Lower leg skin (tissue), 3 donors: ENCODE results near the gene RHCG.

Source experiments
- POLR2A ChIP-seq, 2 donors: fragments of 450-650 bp; IDR thresholded peaks; one replicate each; pipeline ENCODE4 v1.6.1; 2016 to 2017; ENCODE audit warnings: antibody characterized with exemption in 2 of 2, mild to moderate bottlenecking in 1 of 2, moderate library complexity in 1 of 2
- TF ChIP-seq, protein P1 (sequence below), 3 donors: fragments of 450-650 bp; IDR thresholded peaks; one replicate each; pipeline ENCODE4 v1.5.1; 2016; ENCODE audit warnings: antibody characterized with exemption in 3 of 3, mild to moderate bottlenecking in 3 of 3, moderate library complexity in 2 of 3

DNA sequence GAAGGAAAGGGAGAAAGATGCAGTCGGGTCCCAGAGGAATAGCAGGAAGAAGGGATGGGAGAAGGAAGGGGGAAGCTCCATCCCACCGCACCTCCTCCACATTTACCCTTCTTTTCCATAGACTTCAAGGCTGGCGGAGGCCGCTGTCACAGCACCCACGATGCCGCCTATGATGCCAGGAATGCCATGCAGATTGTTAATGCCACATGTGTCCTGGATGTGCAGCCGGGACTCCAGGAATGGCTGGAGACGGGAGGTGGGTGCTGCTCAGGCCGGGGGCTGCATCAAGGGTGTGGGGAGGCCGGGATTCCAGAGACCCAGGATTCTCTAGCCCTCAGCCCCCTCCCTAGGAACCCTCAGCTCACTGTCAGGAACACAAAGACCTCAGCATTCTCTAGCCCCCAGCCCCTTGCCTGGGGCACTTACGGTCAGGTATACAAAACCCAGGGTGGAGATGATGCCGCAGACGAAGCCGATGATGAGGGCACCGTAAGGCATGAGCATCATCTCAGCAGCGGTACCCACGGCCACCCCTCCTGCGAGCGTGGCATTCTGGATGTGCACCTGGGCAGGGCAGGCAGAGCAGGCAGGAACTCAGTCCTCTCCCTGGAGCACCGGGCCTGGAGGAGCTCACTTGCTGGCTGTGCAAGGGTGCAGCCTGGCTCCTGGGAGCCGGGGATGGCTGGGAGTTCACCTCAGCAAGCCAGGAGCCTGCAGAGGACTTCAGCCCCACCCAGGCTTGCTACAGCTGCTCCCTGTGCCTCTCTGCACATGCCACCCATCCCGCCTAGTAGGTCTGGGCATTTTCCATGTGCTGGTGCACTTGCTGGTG lies 18.8 kb downstream of the RHCG start:
- TF ChIP-seq POLR2A (IDR thresholded peaks at IDR 0.05): no peak
- TF ChIP-seq, protein P1, sequence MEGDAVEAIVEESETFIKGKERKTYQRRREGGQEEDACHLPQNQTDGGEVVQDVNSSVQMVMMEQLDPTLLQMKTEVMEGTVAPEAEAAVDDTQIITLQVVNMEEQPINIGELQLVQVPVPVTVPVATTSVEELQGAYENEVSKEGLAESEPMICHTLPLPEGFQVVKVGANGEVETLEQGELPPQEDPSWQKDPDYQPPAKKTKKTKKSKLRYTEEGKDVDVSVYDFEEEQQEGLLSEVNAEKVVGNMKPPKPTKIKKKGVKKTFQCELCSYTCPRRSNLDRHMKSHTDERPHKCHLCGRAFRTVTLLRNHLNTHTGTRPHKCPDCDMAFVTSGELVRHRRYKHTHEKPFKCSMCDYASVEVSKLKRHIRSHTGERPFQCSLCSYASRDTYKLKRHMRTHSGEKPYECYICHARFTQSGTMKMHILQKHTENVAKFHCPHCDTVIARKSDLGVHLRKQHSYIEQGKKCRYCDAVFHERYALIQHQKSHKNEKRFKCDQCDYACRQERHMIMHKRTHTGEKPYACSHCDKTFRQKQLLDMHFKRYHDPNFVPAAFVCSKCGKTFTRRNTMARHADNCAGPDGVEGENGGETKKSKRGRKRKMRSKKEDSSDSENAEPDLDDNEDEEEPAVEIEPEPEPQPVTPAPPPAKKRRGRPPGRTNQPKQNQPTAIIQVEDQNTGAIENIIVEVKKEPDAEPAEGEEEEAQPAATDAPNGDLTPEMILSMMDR (IDR thresholded peaks at IDR 0.05): no peak
